ENCODE results near the gene GNAI2. TPM values are rescaled to one million over a fixed set of nuclear protein-coding genes. Genes with fewer than 3 reads are reported as not detected.
"Not testable (repeated sequence)": the region's sequence is repeated elsewhere in the genome, so short reads cannot be mapped to it uniquely, and the experiment has no call there.

Gene GNAI2
- total RNA-seq, 1 donor from 2014 or later = 225 TPM

- Mint-ChIP-seq H3K9me3 (no peaks in the 10 kb centered on the region), H3K4me1 (peaks cover 46% of the 10 kb centered on the region), H3K27me3 (no peaks in the 10 kb centered on the region), H3K36me3 (ENCODE audit: low read depth) (peaks cover 27% of the 10 kb centered on the region), H3K27ac (peak overlapping the region; percentile 94), H3K4me3 (peak overlapping the region; percentile 99)
- intact Hi-C loops (cut with micrococcal nuclease) = loop anchor here (1.0 to 5.0 kb wide), 8 partner anchors 8 to 1521 kb away; partner anchors contain the start of genes C3orf18, CISH, HEMK1 and HYAL3
- peak; percentile 96 for DNase-seq
Observed at GRCh38 chr3:50237754-50238548, 1.9 kb downstream of the GNAI2 start.

DNA sequence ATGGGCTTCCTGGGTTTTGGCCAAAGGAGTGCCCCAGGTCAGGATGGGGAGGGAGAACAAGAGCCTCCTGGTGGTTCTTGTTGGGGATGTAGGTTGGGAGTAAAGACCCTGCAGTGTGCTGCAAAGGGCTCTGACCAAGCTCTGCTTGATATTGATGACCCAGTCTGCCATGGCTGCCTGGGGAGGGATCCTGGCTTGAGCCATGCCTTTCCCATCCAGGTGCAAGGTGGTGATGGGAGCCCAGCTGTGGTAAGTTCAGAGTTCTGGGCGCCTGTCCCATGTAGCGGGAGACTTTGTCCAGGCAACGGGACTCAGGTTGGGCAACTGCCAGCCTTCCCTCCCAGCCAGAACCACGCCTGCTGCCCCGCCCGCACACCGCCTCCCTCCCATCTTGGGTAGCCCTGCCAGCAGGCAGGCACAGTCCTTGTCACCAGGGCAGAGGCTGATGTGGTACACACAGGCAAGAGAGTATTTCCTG is 2.6 kb downstream of the GNAI2 start:
- peaks cover 28% of the 10 kb centered on the region for H3K36me3 Mint-ChIP-seq (ENCODE audit: low read depth)
- intact Hi-C loops (cut with micrococcal nuclease) = loop anchor here (1.0 to 5.0 kb wide), 7 partner anchors 8 to 1521 kb away; partner anchors contain the start of genes C3orf18, CISH, HEMK1 and HYAL3
- H3K9me3 Mint-ChIP-seq = no peaks in the 10 kb centered on the region
- peaks cover 48% of the 10 kb centered on the region for H3K4me1 Mint-ChIP-seq
- peak overlapping the region; percentile 94 for H3K27ac Mint-ChIP-seq
- no peak for DNase-seq
- H3K27me3 Mint-ChIP-seq = no peaks in the 10 kb centered on the region
- peak overlapping the region; percentile 99 for H3K4me3 Mint-ChIP-seq

DNA sequence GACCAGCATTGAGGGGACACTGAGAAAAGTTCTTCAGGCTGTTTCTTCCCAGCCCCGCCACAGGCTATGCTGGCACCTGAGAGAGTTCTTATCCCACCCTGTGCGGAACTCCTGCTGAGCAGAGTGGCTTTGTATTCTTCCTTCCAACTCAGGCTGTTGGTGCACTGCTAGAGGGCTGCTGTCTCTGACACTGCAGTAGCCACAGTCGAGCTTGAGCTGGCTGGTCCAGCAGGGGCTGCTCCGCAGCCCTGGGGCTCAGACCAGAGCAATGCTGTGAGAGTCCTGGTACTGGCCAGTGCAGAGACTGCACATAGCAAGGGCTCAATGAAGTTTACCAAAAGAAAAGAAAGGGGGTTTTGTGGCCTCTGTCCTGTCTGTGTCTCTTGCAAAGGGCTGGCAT is 3.6 kb downstream of the GNAI2 start:
- intact Hi-C loops (cut with micrococcal nuclease) = loop anchor here (5.0 kb wide), 5 partner anchors 98 to 1522 kb away; partner anchors contain the start of genes C3orf18, CISH, HEMK1 and IP6K1
- peak overlapping the region; percentile 99 for H3K4me3 Mint-ChIP-seq
- H3K9me3 Mint-ChIP-seq = no peaks in the 10 kb centered on the region
- no peak for DNase-seq
- H3K27me3 Mint-ChIP-seq = no peaks in the 10 kb centered on the region
- H3K27ac Mint-ChIP-seq = peak overlapping the region; percentile 82
- peaks cover 30% of the 10 kb centered on the region for H3K36me3 Mint-ChIP-seq (ENCODE audit: low read depth)
- peaks cover 55% of the 10 kb centered on the region for H3K4me1 Mint-ChIP-seq

DNA sequence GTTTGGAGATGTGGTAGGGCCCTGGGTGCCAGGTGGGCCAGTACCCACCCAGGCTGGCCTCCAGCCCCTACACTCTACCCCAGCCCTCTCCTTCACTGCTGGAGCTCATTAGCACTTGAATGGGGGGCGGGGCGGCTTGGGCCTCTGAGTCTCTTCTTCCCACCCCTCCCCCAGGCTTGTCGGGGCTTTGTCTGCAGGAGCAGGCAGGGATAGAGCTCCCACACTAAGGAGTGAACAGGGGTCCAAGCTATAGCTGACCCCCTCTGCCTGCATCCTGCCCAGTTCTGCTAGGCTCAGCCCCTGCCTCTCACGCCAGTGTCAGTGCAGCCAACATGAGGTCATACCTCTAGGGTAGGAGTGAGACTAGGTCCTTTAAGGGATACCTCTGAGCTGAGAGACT is 5.2 kb downstream of the GNAI2 start:
- Mint-ChIP-seq H3K36me3 (ENCODE audit: low read depth) (peaks cover 30% of the 10 kb centered on the region), H3K27me3 (no peaks in the 10 kb centered on the region), H3K4me1 (peaks cover 60% of the 10 kb centered on the region), H3K9me3 (no peaks in the 10 kb centered on the region), H3K27ac (peak overlapping the region; percentile 95), H3K4me3 (peak overlapping the region; percentile 78)
- DNase-seq = no peak
- intact Hi-C loops (cut with micrococcal nuclease) = no loop called here

- intact Hi-C loops (cut with micrococcal nuclease) = loop anchor here (1.0 kb wide), 1 partner anchor 29 kb away; no protein-coding TSS in a partner anchor
- H3K4me3 Mint-ChIP-seq = peak overlapping the region; percentile 78
- no peaks in the 10 kb centered on the region for H3K27me3 Mint-ChIP-seq
- no peaks in the 10 kb centered on the region for H3K9me3 Mint-ChIP-seq
- DNase-seq = no peak
- H3K4me1 Mint-ChIP-seq = peaks cover 66% of the 10 kb centered on the region
- peak overlapping the region; percentile 95 for H3K27ac Mint-ChIP-seq
- H3K36me3 Mint-ChIP-seq (ENCODE audit: low read depth) = peaks cover 29% of the 10 kb centered on the region
Observed at GRCh38 chr3:50241713-50242380, 5.8 kb downstream of the GNAI2 start.

GRCh38 chr3:50242381-50242770 is 6.4 kb downstream of the GNAI2 start:
- Mint-ChIP-seq H3K27me3 (no peaks in the 10 kb centered on the region), H3K4me1 (peaks cover 71% of the 10 kb centered on the region), H3K27ac (peak overlapping the region; percentile 95), H3K36me3 (ENCODE audit: low read depth) (peaks cover 24% of the 10 kb centered on the region), H3K4me3 (peak overlapping the region; percentile 78), H3K9me3 (no peaks in the 10 kb centered on the region)
- no peak for DNase-seq
- intact Hi-C loops (cut with micrococcal nuclease) = loop anchor here (1.0 kb wide), 1 partner anchor 29 kb away; no protein-coding TSS in a partner anchor

- Mint-ChIP-seq H3K9me3 (no peaks in the 10 kb centered on the region), H3K4me3 (peak overlapping the region; percentile 78), H3K36me3 (ENCODE audit: low read depth) (peaks cover 23% of the 10 kb centered on the region), H3K4me1 (peaks cover 72% of the 10 kb centered on the region), H3K27ac (peak overlapping the region; percentile 95), H3K27me3 (no peaks in the 10 kb centered on the region)
- peak; percentile 75 for DNase-seq
- intact Hi-C loops (cut with micrococcal nuclease) = loop anchor here (1.0 kb wide), 1 partner anchor 28 kb away; no protein-coding TSS in a partner anchor
Observed at GRCh38 chr3:50242851-50243542, 7.0 kb downstream of the GNAI2 start.

DNA sequence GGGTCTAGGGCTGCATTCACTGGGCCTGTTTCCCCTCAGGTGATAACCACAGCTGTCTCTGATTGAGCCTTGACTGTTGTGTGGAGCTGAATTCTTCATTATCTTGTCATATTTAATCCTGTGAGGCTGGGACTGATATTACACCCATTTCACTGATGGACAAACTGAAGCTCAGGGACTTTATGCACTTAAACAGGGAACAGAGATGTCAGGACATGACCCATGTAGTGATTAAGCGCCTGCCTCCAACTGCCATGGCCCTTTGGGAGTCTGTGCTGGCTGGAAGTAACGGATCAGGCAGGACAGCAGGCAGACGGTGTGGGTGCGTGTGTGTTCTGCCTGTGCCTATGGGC is 7.5 kb downstream of the GNAI2 start:
- Mint-ChIP-seq H3K27ac (peak overlapping the region; percentile 95), H3K9me3 (no peaks in the 10 kb centered on the region), H3K36me3 (ENCODE audit: low read depth) (peaks cover 24% of the 10 kb centered on the region), H3K27me3 (no peaks in the 10 kb centered on the region), H3K4me1 (peaks cover 71% of the 10 kb centered on the region), H3K4me3 (peak overlapping the region; percentile 78)
- no peak for DNase-seq
- intact Hi-C loops (cut with micrococcal nuclease) = no loop called here

- H3K27me3 Mint-ChIP-seq; DNase-seq; intact Hi-C loops (cut with micrococcal nuclease); H3K9me3 Mint-ChIP-seq: not testable (repeated sequence)
- Mint-ChIP-seq H3K4me1 (peaks cover 58% of the 10 kb centered on the region), H3K36me3 (ENCODE audit: low read depth) (peaks cover 15% of the 10 kb centered on the region), H3K27ac (peak overlapping the region; percentile 92), H3K4me3 (peak overlapping the region; percentile 86)
Observed at GRCh38 chr3:50244813-50245212, 8.8 kb downstream of the GNAI2 start.

- Mint-ChIP-seq H3K4me3 (peak overlapping the region; percentile 86), H3K36me3 (ENCODE audit: low read depth) (peaks cover 11% of the 10 kb centered on the region), H3K4me1 (peaks cover 56% of the 10 kb centered on the region), H3K9me3 (no peaks in the 10 kb centered on the region), H3K27me3 (no peaks in the 10 kb centered on the region), H3K27ac (peak overlapping the region; percentile 92)
- intact Hi-C loops (cut with micrococcal nuclease) = no loop called here
- DNase-seq = no peak
Observed at GRCh38 chr3:50245251-50245745, 9.3 kb downstream of the GNAI2 start.

GRCh38 chr3:50245831-50246516 is 10.0 kb downstream of the GNAI2 start:
- intact Hi-C loops (cut with micrococcal nuclease) = loop anchor here (1.0 kb wide), 5 partner anchors 8 to 54 kb away; no protein-coding TSS in a partner anchor
- Mint-ChIP-seq H3K4me1 (peaks cover 57% of the 10 kb centered on the region), H3K27ac (peak overlapping the region; percentile 92), H3K36me3 (ENCODE audit: low read depth) (peaks cover 12% of the 10 kb centered on the region), H3K9me3 (no peaks in the 10 kb centered on the region), H3K4me3 (peak overlapping the region; percentile 86), H3K27me3 (no peaks in the 10 kb centered on the region)
- DNase-seq = peak; percentile 98

DNA sequence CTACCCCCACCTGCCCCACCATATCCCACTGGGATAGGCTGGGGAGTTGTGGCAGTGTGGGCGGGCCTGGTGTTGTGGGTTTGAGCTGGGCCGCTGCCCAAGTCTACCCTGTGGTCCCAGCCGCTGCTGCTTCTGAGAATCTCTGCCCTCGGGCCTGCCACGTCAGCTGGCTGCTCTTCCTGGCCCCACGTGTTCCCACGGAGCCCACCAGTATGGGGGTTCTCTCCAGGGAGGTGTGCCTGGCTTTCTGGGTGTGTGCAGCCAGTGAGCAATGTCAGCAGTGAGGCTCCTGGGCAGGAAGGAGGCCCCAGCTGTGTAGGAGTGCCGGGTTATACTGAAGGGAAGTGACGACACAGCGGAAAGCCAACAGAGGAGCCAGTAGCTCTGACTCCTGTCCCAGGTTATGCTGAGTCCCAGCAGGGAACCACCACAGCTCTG is 10.5 kb downstream of the GNAI2 start:
- H3K4me3 Mint-ChIP-seq = peak overlapping the region; percentile 86
- H3K9me3 Mint-ChIP-seq = no peaks in the 10 kb centered on the region
- H3K4me1 Mint-ChIP-seq = peaks cover 57% of the 10 kb centered on the region
- intact Hi-C loops (cut with micrococcal nuclease) = loop anchor here (1.0 kb wide), 5 partner anchors 8 to 54 kb away; no protein-coding TSS in a partner anchor
- peaks cover 14% of the 10 kb centered on the region for H3K36me3 Mint-ChIP-seq (ENCODE audit: low read depth)
- peak overlapping the region; percentile 92 for H3K27ac Mint-ChIP-seq
- DNase-seq = peak; percentile 94
- H3K27me3 Mint-ChIP-seq = no peaks in the 10 kb centered on the region

- H3K9me3 Mint-ChIP-seq = no peaks in the 10 kb centered on the region
- DNase-seq = no peak
- H3K36me3 Mint-ChIP-seq (ENCODE audit: low read depth) = peaks cover 13% of the 10 kb centered on the region
- H3K4me3 Mint-ChIP-seq = peak overlapping the region; percentile 64
- H3K27me3 Mint-ChIP-seq = no peaks in the 10 kb centered on the region
- H3K27ac Mint-ChIP-seq = peak overlapping the region; percentile 85
- intact Hi-C loops (cut with micrococcal nuclease) = no loop called here
- H3K4me1 Mint-ChIP-seq = peaks cover 43% of the 10 kb centered on the region
Observed at GRCh38 chr3:50248387-50248786, 12.4 kb downstream of the GNAI2 start.
